Transverse colon (tissue), 4 donors: ENCODE measurements around the gene PPP1R9A. TPM values are rescaled to one million over a fixed set of nuclear protein-coding genes. Genes with fewer than 3 reads are reported as not detected.

ENCODE experiments used
- DNase-seq: peaks from one replicate; pipeline ENCODE4 v3.0.0-alpha.2; 2019
- H3K27ac ChIP-seq, 4 donors: fragments of 200-600 bp; sonication (generic); 2 replicates each; pipeline ENCODE4 v1.5.1; 2016 to 2018; ENCODE audit warnings: inconsistent platforms in 4 of 4
- H3K27me3 ChIP-seq: fragments of 200-600 bp; sonication (generic); 2 replicates; pipeline ENCODE4 v1.5.1; 2017; ENCODE audit warnings: inconsistent platforms
- H3K36me3 ChIP-seq, 4 donors: fragments of 200-600 bp; sonication (generic); 2 replicates each; pipeline ENCODE4 v1.5.1; 2017 to 2019; ENCODE audit warnings: inconsistent platforms in 4 of 4
- H3K4me1 ChIP-seq, 4 donors: fragments of 200-600 bp; sonication (generic); 2 replicates each; pipeline ENCODE4 v1.5.1; 2017 to 2020; ENCODE audit warnings: inconsistent platforms in 4 of 4
- H3K4me3 ChIP-seq, 4 donors: fragments of 200-600 bp; sonication (generic); 1 replicate in 1 of 4; 2 replicates in 3 of 4; pipeline versions ENCODE4 v1.5.1 to v1.6.1; 2017 to 2019; ENCODE audit warnings: inconsistent platforms in 4 of 4
- H3K9me3 ChIP-seq, 2 donors: fragments of 200-600 bp; sonication (generic); 2 replicates each; pipeline ENCODE4 v1.5.1; 2017 to 2019; ENCODE audit warnings: inconsistent platforms in 2 of 2
- EP300 ChIP-seq: sonication (generic); formaldehyde crosslinking; IDR thresholded peaks from one replicate; pipeline ENCODE4 v1.6.1; 2017; ENCODE audit warnings: antibody characterized with exemption, low read depth
- POLR2A ChIP-seq: fragments of 450-650 bp; IDR thresholded peaks from one replicate; pipeline ENCODE4 v1.6.1; 2016; ENCODE audit warnings: antibody characterized with exemption, mild to moderate bottlenecking, moderate library complexity
- POLR2AphosphoS5 ChIP-seq, 3 donors: sonication (generic); formaldehyde crosslinking; IDR thresholded peaks; one replicate each; pipeline ENCODE4 v1.6.1; 2016; ENCODE audit warnings: antibody characterized with exemption in 3 of 3
- WGBS, 2 donors: methylation state at CpG; one replicate each; pipeline ENCODE4 v1.1.5; 2018; ENCODE audit warnings: low coverage in 1 of 2; 5-methylcytosine and 5-hydroxymethylcytosine counted together
- in situ Hi-C, 4 donors: fragments of 200-750 bp; cut with MboI; loops; one replicate each; pipeline versions ENCODE4 v1.15.0 to v1.15.1; 2017; ENCODE audit warnings: low sequenced_read_pairs in 3 of 4, low pct_ligation_motif_present in 1 of 4, low pct_unique_long_range_greater_than_20kb in 1 of 4
- intact Hi-C: fragments of 100-400 bp; cut with DNase I; formaldehyde crosslinking; loops from one replicate; pipeline ENCODE4 v1.15.1; 2023; ENCODE audit warnings: low total_unique reads
- total RNA-seq, 4 donors: library from RNA; depleted of rRNA; stranded (reverse); fragments of >200 nt; gene quantifications; one replicate each; pipeline ENCODE4 v1.1.0, GENCODE V29; 2016
- TF ChIP-seq, protein P1 (sequence below), 5 experiments: fragments of 200-600 bp in 3 of 5; fragments of 450-650 bp in 2 of 5; sonication (generic) in 3 of 5; IDR thresholded peaks; 1 replicate in 2 of 5; 2 replicates in 3 of 5; pipeline ENCODE4 v1.5.1; 2016 to 2017; ENCODE audit warnings: antibody characterized with exemption in 5 of 5, inconsistent platforms in 3 of 5, mild to moderate bottlenecking in 2 of 5, moderate library complexity in 1 of 5

Gene PPP1R9A
- total RNA-seq, 4 donors from 2014 or later: 13.1 to 30.0 (median 23.2) TPM

- H3K27me3 ChIP-seq: no peaks in the 10 kb centered on the region
- TF ChIP-seq POLR2AphosphoS5 (IDR thresholded peaks at IDR 0.05) (no peak), POLR2A (no peak), EP300 (no peak)
- TF ChIP-seq, protein P1, sequence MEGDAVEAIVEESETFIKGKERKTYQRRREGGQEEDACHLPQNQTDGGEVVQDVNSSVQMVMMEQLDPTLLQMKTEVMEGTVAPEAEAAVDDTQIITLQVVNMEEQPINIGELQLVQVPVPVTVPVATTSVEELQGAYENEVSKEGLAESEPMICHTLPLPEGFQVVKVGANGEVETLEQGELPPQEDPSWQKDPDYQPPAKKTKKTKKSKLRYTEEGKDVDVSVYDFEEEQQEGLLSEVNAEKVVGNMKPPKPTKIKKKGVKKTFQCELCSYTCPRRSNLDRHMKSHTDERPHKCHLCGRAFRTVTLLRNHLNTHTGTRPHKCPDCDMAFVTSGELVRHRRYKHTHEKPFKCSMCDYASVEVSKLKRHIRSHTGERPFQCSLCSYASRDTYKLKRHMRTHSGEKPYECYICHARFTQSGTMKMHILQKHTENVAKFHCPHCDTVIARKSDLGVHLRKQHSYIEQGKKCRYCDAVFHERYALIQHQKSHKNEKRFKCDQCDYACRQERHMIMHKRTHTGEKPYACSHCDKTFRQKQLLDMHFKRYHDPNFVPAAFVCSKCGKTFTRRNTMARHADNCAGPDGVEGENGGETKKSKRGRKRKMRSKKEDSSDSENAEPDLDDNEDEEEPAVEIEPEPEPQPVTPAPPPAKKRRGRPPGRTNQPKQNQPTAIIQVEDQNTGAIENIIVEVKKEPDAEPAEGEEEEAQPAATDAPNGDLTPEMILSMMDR (IDR thresholded peaks at IDR 0.05): no peak
- H3K4me3 ChIP-seq: no peak overlapping the region
- H3K9me3 ChIP-seq: peaks cover 0 to 3% of the 10 kb centered on the region in 2 donors
- DNase-seq: no peak
- in situ Hi-C loops (no loop called here), intact Hi-C loops (no loop called here)
- H3K36me3 ChIP-seq: no peaks in the 10 kb centered on the region
- WGBS, 2 donors: 83 to 93% methylated on average over 3 to 7 of the region's 7 CpGs
- no peak overlapping the region for H3K27ac ChIP-seq
- H3K4me1 ChIP-seq: peaks cover 0 to 21% (median 8%) of the 10 kb centered on the region in 4 donors
Observed at GRCh38 chr7:94970085-94970576, 62.7 kb downstream of the PPP1R9A start.

GRCh38 chr7:94971051-94971867, 63.9 kb downstream of the PPP1R9A start:
- intact Hi-C loops: no loop called here

DNA sequence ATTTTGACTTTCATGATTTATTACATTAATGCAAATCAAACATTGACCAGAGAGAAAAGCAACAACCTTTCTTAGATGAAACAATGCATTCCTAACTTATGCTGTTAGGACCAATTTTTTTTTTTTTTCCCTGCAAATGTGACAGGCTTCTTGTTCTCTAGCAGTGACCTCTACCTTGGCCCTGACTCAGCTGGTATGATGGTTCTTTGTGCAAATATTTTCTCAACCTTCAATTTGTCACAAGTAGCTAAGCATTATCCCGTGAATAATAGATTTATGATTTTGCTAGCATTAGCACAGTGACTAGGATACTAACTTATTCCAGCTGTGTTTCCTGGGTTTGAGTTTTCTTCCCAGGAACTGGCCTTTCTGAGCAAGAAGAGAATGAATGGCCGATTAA, 64.9 kb downstream of the PPP1R9A start:
- no peaks in the 10 kb centered on the region for H3K27me3 ChIP-seq
- no peaks in the 10 kb centered on the region for H3K36me3 ChIP-seq
- intact Hi-C loops (no loop called here), in situ Hi-C loops (no loop called here)
- H3K4me3 ChIP-seq: no peak overlapping the region
- H3K9me3 ChIP-seq: no peaks in the 10 kb centered on the region
- DNase-seq: no peak
- 40 to 43% methylated on average over 2 of the region's 2 CpGs for WGBS, 2 donors
- H3K4me1 ChIP-seq: peaks cover 0 to 21% (median 9%) of the 10 kb centered on the region in 4 donors
- TF ChIP-seq EP300 (no peak), POLR2AphosphoS5 (IDR thresholded peaks at IDR 0.05) (no peak), POLR2A (no peak)
- TF ChIP-seq, protein P1 (IDR thresholded peaks at IDR 0.05): no peak
- H3K27ac ChIP-seq: no peak overlapping the region

More at GRCh38 chr7:94971051-94971867, 63.9 kb downstream of the PPP1R9A start:
- in situ Hi-C loops: no loop called here
- H3K4me3 ChIP-seq: no peak overlapping the region
- no peak overlapping the region for H3K27ac ChIP-seq
- H3K36me3 ChIP-seq: no peaks in the 10 kb centered on the region
- WGBS, 2 donors: 59 to 65% methylated on average over 4 of the region's 4 CpGs
- H3K4me1 ChIP-seq: peaks cover 0 to 21% (median 9%) of the 10 kb centered on the region in 4 donors
- no peak for DNase-seq
- no peaks in the 10 kb centered on the region for H3K9me3 ChIP-seq
- TF ChIP-seq, protein P1 (IDR thresholded peaks at IDR 0.05): no peak
- TF ChIP-seq POLR2A: no peak
- TF ChIP-seq EP300: no peak
- no peak for TF ChIP-seq POLR2AphosphoS5 (IDR thresholded peaks at IDR 0.05)
- H3K27me3 ChIP-seq: no peaks in the 10 kb centered on the region

DNA sequence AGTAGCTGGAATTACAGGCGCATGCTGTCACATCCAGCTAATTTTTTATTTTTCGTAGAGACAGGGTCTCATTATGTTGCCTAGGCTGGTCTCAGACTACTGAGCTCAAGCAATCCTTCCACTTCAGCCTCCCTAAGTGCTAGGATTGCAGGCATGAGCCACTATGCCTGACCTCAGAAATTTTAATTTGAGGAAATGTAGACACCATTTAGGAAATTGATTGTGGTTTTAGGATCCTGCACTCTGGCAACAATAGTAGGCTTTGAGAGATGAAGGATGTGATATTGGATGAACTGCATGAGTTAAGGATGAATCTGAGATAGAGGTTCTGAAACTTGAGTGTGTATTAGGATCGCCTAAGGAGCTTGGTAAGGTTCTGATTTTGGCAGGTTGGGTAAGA, 66.5 kb downstream of the PPP1R9A start:
- Histone ChIP-seq H3K27me3 (no peaks in the 10 kb centered on the region), H3K4me3 (no peak overlapping the region), H3K4me1 (peaks cover 0 to 21% (median 9%) of the 10 kb centered on the region in 4 donors), H3K9me3 (no peaks in the 10 kb centered on the region), H3K36me3 (no peaks in the 10 kb centered on the region), H3K27ac (no peak overlapping the region)
- no peak for DNase-seq
- intact Hi-C loops (no loop called here), in situ Hi-C loops (no loop called here)
- TF ChIP-seq, protein P1 (IDR thresholded peaks at IDR 0.05): no peak
- no peak for TF ChIP-seq POLR2A
- TF ChIP-seq EP300: no peak
- no peak for TF ChIP-seq POLR2AphosphoS5 (IDR thresholded peaks at IDR 0.05)
- 89% methylated on average over 3 of the region's 3 CpGs for WGBS, 2 donors
